Activated naive CD4-positive, alpha-beta T cell treated with anti-CD3 and anti-CD28 coated beads, Interleukin-2, amount 50 U/mL, for 72 hours (primary cell): ENCODE data around the gene FBRS. TPM values are rescaled to one million over a fixed set of nuclear protein-coding genes. Genes with fewer than 3 reads are reported as not detected.
"Not testable (repeated sequence)": the region's sequence is repeated elsewhere in the genome, so short reads cannot be mapped to it uniquely, and the experiment has no call there.

Experiments used
- ATAC-seq, 2 donors: fragments of 150-1000 bp; cut with Tn5 transposase; 2 replicates each; pipeline ENCODE4 v1.10.0; 2021; ENCODE audit warnings: mild to moderate bottlenecking in 2 of 2, moderate library complexity in 2 of 2
- DNase-seq, 2 donors: peaks; one replicate each; pipeline ENCODE4 v3.0.0; 2021 to 2022; ENCODE audit warnings: low spot score in 2 of 2
- H3K27ac Mint-ChIP-seq, 2 donors: one replicate each; pipeline ENCODE4 v1.8.0; 2022; ENCODE audit warnings: mild to moderate bottlenecking in 2 of 2, mixed read lengths in 2 of 2
- H3K36me3 Mint-ChIP-seq, 2 donors: one replicate each; pipeline ENCODE4 v1.8.0; 2022; ENCODE audit warnings: mixed read lengths in 2 of 2
- H3K9me3 Mint-ChIP-seq, 2 donors: one replicate each; pipeline ENCODE4 v1.8.0; 2022; ENCODE audit warnings: mixed read lengths in 2 of 2
- total RNA-seq, 2 donors: library from RNA; stranded (reverse); gene quantifications; one replicate each; pipeline ENCODE4 v1.2.3, GENCODE V29; 2022

Gene FBRS
- 100 to 1,000 TPM; 104 to 117 TPM for total RNA-seq

DNA sequence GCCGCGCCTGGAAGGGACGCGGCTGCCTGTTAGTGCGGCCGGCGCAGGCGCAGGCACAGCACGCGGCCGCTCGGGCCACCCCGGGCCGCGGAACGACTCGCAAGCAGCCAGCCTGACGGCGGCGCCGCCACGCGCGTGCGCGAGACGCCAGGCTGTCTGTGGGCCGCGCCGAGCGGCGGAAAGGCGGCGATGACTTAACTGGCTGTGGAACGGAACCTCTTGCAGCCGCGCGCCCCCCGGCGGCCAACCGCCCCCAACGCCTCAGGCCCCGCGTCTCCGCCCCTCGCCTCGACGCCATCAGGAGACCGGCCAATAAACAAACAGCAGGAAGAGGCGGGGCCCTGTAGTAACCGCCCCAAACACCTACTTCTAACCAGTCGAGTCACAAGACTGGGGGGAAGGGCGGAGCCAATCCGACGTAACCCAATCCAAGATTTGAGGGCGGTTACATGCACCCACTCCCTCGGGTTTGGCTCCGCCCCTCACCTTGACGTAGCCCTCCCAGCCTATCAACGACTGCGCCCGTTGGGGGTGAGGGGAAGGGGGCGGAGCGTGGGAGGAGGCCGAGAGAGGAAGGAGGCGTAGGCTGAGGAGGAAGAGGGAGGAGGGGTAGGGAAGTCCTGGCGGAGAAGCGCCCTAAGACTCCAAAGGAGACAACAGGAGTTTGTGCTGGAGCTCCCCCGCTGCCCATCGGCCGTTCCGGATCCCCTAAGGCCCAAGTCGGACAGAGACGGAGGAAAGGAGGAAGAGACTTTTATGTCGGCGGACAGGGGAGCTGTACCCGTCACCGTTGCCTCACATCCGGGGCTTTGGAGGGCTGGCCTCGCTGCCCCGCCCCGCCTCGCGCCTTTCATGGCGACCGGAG lies at the start of gene FBRS:
FBRS (plus strand) TSS at position 566 of the 865 bp plus-strand sequence. CDS start 1,088 bp downstream, outside the sequence.
- DNase-seq (peak; percentile 99 to 100), ATAC-seq (peak; percentile 78 to 79)
- H3K9me3 Mint-ChIP-seq, result no peaks in the 10 kb centered on the region
- peak within 1 kb of the TSS; percentile 93 to 100 for H3K27ac Mint-ChIP-seq
- peaks cover 30 to 50% of the 10 kb centered on the region in 2 donors for H3K36me3 Mint-ChIP-seq

DNA sequence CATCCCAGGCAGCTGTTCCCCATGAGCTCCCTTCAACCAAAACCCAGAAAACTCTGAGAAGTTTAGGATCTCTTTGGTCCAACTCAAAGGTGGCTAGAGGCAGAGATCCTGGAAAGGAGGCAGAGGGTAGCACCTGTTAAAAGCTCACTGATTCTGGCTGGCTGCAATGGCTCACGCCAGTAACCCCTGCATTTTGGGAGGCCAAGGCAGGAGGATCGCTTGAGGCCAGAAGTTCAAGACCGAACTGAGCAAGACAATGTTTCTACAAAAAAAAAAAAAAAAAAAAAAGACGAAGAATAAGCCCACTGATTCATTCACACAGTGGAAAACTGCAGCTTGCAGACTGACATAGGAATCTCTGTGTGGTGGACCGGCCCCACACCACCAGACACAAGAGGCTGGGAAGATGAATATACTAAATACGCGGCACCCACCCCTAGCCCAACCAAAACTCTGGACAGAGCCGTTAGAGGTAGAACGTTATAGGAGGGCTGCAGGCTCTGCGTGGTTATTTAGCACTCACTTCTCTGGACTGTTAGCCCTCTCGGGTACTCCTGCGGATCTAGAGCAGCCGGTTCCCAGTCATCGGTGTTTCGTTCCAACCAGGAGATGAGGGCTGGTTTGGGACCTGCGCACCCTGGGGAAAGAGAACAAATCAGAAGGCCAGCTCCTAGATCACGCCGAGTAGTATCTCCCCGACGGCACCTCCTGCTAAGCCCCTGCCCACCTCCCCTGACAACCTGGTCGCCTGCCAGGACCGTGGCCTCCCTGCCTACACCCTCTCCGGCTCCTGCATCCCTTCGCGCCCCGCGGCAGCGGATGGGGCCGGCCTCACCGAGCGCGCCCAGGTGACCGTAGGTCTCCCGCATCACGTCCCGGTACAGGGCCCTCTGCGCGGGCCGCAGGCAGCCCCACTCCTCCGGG lies 49.0 kb upstream of the FBRS start:
- Mint-ChIP-seq H3K27ac (peak overlapping the region; percentile 96 to 97), H3K36me3 (peaks cover 6 to 14% of the 10 kb centered on the region in 2 donors), H3K9me3 (no peaks in the 10 kb centered on the region)
- ATAC-seq (peak; percentile 40 to 55), DNase-seq (peak; percentile 64 to 69)

DNA sequence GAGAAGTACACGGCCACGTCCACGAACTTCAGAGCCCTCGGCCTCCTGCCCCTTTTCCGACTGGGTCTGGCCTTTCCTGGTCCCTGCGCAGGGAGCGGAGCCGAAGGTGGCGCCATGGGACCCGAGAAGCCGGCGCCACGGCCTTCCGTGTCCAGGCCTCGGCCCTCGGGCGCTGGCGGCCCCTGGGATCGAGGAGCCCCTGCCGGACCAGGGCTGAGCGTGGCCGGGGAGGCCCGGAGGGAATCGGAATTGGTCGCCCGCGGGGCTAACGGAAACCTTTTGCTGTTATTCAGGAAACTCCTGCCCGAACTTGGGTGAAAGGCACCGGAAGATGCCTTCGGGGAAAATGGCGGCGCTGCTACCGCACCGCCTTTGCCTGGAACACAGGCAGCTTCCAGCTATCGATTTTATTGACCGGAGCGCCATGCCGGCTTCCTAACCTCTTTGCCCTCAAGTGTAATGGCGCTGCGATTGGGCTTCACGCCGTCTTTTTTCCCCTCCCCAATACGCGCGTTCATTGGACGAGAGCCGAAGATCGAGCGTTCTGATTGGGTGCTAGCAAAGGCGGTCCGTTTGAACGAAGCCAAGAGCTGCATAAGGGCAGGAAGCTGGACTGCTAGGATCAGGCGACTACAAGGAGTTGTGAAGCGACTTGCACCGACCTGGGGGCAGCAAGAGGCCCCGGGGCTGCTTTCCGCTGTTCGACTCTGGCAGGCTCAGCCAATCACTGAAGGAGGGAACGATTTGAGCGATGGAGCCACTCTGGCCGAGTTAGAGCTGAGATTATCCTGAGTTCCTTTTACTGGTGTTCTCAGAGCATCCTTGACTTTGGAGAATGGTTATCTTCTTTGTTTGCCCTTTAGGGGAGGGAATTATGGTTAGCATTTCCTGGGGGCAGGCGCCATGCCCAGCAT lies 48.0 kb upstream of the FBRS start, which contains the start of gene ZNF689:
ZNF689 (minus strand) TSS at position 464 of the 914 bp plus-strand sequence; CDS start at position 116, 348 bp downstream.
- Mint-ChIP-seq H3K9me3 (no peaks in the 10 kb centered on the region), H3K36me3 (peaks cover 6% of the 10 kb centered on the region in 2 donors), H3K27ac (peak within 1 kb of the TSS; percentile 96 to 97)
- DNase-seq, result peak; percentile 94 to 96
- peak; percentile 95 for ATAC-seq

DNA sequence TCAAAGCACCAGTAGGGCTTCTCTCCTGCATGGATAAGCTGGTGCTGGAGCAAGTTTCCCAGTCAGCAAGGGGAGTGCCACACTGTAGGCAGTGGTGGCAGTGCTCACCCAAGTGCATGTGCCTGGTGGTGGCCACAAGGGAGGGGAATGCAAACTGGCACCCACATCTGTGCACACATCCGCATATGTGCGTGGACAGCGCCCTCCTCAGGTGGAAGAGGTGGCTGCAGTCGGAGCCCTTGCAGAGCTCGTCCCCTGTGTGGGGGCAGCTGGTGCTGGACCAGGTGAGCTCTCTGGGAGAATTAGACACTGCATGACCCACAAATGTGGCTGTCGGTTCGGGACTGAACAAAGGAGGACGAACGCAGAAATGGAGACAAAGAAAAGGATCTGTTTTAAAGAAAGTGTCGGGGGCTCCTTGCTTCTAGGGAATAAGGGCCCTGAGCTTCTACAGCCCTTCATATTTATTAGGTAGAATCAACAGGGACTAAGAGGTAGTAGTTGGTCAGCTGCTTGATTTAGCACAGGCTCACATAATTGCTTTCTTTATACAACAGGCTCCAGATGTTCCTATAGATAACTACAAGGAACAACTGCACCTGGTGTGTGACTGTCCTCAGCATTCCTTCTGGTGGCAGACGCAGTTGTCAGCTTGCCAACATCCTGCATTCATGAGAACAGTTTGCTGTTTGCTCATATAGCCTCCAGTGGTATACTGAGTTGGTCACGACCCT lies 42.7 kb upstream of the FBRS start:
- Mint-ChIP-seq H3K36me3 (peaks cover 0 to under 1% of the 10 kb centered on the region in 2 donors), H3K9me3 (no peaks in the 10 kb centered on the region), H3K27ac (no peak overlapping the region)
- DNase-seq (peak; percentile 68 to 95), ATAC-seq (peak; percentile 83 to 91)

DNA sequence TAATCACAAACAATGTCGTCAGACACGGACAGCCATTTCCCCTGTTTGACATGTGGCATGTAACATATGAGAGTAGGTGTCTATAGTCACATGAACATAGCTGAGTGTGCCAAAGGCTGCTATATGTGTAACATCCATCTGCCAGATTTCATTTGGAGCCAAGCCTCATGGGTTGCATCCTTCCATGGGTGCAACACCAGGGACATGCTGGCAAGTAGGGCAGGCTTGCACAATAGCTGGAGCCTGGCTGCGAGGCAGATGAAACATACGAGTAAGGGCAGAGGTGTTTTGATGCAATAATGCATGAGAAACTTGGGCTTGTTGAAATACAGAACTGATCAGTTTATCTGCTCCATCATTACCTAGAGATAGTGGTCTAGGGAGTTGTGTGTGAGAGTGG lies 39.0 kb upstream of the FBRS start:
- Mint-ChIP-seq H3K36me3 (no peaks in the 10 kb centered on the region), H3K9me3 (no peaks in the 10 kb centered on the region), H3K27ac (no peak overlapping the region)
- DNase-seq (no peak), ATAC-seq (no peak)

DNA sequence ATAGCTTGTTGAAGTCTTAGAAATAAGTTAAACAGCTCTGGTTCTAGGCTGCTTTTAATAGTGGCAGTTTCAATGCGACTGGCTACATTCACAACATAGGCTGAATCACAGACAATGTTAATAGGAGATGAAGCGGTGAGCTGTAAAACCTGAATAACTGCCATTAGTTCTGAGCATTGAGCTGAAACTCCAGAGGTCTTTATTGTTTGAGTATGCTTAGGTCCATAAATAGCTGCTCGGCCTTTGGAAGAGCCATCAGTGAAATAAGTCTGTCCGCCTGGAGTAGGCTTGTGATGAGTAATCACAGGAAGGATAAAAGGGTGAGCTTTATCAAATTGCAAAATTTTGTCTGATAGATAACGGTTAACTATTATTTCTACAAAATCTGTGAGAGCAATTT lies 38.6 kb upstream of the FBRS start:
- Mint-ChIP-seq H3K36me3 (no peaks in the 10 kb centered on the region), H3K27ac (no peak overlapping the region)
- no peak for ATAC-seq

DNA sequence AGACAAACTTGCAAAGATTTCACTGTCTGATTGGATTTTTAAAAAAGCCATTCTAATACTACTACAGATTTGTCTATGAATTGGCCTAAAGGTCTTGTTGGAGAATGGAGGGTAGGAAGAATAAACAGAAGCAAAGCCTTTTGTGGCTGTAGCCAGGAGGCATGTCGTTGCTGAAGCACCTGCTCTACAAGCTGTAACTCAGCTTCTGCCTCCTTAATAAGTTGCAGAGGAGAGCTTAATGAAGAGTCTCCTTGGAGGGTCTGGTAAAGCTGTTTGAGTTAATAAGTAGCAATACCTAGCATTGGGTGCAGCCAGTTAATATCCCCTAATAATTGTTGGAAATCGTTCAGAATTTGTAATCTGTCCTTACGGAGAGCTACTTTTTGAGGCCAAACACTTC lies 38.1 kb upstream of the FBRS start:
- no peaks in the 10 kb centered on the region for H3K9me3 Mint-ChIP-seq
- no peak for ATAC-seq
- no peak overlapping the region for H3K27ac Mint-ChIP-seq
- H3K36me3 Mint-ChIP-seq, result no peaks in the 10 kb centered on the region
- no peak for DNase-seq

More for the DNA sequence above, 38.6 kb upstream of the FBRS start:
- H3K9me3 Mint-ChIP-seq, result no peaks in the 10 kb centered on the region
- DNase-seq, result no peak

DNA sequence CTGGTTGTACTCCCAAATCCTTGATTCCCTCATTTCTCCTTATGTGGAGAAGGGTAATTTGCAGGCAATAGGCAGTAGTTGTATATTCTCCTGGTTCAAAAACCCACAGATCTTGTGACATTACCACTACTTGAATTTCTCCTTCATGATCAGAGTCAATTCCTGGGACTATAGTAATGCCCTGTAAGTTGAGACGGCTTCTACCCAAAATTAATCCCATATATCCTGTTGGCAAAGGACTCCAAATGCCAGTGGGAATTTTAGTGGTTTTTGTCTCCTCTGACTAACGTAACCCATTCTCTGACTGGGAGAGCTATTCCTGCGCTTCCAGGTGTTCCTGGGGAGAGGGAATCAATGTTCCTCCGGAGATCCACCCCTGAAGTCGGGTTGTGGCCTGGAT lies 36.5 kb upstream of the FBRS start:
- no peak for DNase-seq
- Mint-ChIP-seq H3K27ac (no peak overlapping the region), H3K36me3 (no peaks in the 10 kb centered on the region), H3K9me3 (no peaks in the 10 kb centered on the region)
- ATAC-seq, result no peak

DNA sequence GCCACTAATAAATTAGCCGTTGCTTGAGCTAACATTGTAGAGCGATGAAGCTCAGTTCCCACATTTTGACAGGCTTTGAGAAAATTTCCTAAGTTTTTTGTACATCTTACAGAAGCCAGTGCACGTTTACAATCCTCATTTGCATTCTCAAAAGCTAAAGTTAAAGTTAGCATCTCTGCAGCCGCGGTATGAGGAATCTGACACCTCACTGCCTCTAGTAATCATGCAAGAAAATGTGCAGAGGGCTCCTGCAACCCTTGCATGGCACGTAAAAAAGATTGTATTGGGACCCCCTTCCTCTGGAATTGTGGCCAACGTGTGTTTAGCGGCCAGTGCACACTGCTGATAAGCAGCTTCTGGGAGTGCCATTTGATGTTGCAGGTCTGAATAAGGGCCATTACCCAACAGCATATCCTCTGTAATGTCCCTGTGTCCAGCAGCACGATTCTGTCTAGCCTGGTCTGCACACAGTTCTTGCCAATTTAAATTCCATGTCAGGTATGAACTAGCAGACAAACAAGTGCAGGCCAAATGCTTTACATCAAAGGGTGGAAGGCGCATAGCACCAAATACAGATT lies 35.7 kb upstream of the FBRS start:
- Mint-ChIP-seq H3K36me3 (no peaks in the 10 kb centered on the region), H3K9me3 (no peaks in the 10 kb centered on the region), H3K27ac (no peak overlapping the region)
- ATAC-seq (no peak), DNase-seq (no peak)

DNA sequence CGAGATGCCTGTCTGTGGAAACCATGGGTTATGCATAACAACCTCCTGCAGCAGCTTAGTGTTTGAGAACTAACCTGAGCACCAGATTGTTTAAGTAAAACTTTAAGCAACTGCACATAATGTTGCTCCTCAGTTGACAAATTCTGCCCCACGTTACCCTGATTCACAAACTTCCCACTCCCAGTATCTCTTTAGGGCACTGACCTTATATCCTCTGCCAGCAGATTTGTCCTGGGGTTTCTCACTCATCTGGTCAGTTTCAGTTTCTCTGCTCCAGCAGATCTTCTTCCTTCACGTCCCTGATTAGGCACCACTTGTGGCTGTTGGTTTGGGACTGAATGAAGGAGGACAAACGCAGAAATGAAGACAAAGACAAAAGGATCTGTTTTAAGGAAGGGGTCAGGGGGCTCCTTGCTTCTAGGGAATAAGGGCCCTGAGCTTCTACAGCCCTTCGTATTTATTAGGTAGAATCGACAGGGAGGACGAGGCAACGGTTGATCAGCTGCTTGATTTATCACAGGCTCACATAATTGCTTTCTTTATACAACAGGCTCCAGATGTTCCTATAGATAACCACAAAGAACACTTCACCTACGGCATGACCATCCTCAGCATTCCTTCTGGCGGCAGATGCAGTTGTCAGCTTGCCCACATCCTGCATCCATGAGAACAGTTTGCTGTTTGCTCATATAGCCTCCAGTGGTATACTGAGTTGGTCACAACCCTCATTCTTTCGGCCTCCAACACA lies 34.5 kb upstream of the FBRS start:
- H3K27ac Mint-ChIP-seq, result no peak overlapping the region
- H3K9me3 Mint-ChIP-seq, result no peaks in the 10 kb centered on the region
- no peak for DNase-seq
- no peak for ATAC-seq
- no peaks in the 10 kb centered on the region for H3K36me3 Mint-ChIP-seq

DNA sequence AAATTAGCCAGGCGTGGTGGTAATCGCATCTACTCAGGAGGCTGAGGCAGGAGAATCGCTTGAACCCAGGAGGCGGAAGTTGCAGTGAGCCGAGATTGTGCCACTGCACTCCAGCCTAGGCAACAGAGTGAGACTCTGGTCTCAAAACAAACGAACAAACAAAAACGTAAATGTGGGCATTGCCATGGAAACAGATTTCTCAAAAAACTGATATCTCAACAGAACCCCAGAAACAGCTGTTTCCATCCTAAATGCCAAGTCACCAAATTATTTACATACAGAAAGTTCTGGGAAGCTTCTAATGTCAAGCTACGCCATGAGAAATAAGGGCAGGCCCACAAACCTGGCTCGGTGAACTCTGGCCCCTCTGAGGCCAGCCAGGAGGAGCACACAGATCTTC lies 32.0 kb upstream of the FBRS start:
- DNase-seq (no peak), ATAC-seq (no peak)
- Mint-ChIP-seq H3K27ac (no peak overlapping the region), H3K9me3 (no peaks in the 10 kb centered on the region), H3K36me3 (no peaks in the 10 kb centered on the region)

DNA sequence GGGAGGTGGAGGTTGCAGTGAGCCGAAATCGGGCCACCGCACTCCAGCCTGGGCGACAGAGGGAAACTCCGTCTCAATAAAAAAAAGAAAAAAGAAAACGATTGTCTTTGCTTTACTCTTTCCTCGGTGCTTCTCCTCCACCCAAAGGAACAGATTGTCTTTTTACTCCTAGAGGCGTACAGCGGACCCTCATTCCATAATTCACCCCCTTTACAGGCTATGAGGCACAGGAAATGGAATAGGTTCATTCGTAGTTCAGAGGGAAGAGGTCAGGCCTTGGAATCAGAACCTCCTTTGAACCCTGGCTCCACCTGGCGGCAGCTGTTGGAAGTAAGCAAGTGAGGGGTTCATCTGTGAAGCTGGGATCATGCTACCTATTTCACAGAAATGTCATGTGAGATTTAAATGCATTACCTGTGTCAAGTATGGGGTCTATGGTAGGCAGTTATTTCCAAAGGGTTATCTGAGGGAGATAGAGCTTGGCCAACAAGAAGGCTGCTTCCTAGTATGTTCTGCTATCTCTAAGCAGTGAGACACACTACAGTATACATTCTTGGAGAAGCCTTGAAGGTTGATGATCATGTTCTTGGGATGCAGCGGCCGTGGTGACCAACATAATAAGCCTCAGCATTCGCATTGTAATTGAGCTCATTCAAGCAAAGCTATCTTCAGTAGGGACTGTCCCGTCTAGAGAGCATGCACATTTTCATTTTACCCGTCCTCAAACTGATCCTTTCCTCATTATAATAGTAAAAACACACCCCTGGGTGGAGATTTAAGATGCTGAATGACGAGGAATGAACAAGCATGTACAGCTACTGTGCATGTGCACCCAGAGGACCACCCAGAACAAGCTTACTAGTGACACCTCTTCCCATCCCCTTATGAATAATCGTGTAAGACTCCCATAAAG lies 29.3 kb upstream of the FBRS start:
- Mint-ChIP-seq H3K36me3 (no peaks in the 10 kb centered on the region), H3K9me3 (no peaks in the 10 kb centered on the region), H3K27ac (peak overlapping the region; percentile 30 to 92)
- DNase-seq (peak; percentile 84 to 97), ATAC-seq (peak; percentile 96 to 97)

DNA sequence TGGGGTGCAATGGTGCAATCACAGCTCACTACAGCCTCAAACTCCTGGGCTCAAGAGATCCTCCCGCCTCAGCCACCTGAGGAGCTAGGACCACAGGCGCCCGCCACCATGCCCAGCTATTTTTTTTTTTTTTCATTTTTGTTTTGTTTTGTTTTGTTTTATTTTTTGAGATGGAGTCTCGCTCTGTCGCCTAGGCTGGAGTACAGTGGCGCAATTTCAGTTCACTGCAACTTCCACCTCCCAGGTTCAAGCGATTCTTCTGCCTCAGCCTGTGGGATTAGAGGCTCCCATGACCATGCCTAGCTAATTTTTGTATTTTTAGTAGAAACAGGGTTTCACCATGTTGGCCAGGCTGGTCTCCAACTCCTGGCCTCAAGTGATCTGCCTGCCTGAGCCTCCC lies 25.8 kb upstream of the FBRS start:
- DNase-seq, H3K9me3 Mint-ChIP-seq, H3K27ac Mint-ChIP-seq, ATAC-seq, H3K36me3 Mint-ChIP-seq: not testable (repeated sequence)

DNA sequence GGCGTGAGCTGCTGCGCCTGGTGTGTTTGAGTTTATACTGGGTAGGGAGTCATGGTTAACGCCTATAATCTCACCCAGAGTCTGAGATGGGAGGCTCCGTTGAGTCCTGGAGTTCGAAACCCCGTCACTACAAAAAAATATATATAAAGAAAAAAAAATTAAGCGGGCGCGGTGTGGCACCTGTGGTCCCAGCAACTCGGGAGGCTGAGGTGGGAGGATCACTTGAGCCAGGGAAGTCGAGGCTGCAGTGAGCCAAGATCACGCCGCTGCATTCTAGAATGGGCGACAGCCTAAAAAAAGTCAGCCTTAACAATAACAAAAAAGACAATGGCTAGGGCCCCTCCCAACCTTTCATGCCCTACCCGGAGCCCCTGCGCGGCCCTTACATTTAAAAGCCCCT lies 24.7 kb upstream of the FBRS start:
- Mint-ChIP-seq H3K9me3 (no peaks in the 10 kb centered on the region), H3K36me3 (peaks cover 5% of the 10 kb centered on the region in 2 donors), H3K27ac (peak overlapping the region; percentile 91 to 98)
- DNase-seq, result no peak
- ATAC-seq, result no peak
